HEK293 (cell line): Measurements from ENCODE around the gene OR7A17.

ENCODE experiments used
- ATF2 ChIP-seq: fragments of 450-650 bp; formaldehyde crosslinking; IDR thresholded peaks from 2 replicates; pipeline ENCODE4 v1.5.1; 2016; ENCODE audit warnings: missing biosample characterization, missing genetic modification characterization, low read depth
- CTCF ChIP-seq: fragments of 450-650 bp; formaldehyde crosslinking; IDR thresholded peaks from 2 replicates; pipeline ENCODE4 v1.5.1; 2016; ENCODE audit warnings: missing biosample characterization, missing genetic modification characterization
- PRDM4 ChIP-seq: fragments of 450-650 bp; formaldehyde crosslinking; IDR thresholded peaks from 2 replicates; pipeline ENCODE4 v1.5.1; 2017; ENCODE audit warnings: missing biosample characterization, missing genetic modification characterization
- TSHZ1 ChIP-seq: fragments of 450-650 bp; formaldehyde crosslinking; IDR thresholded peaks from 2 replicates; pipeline ENCODE4 v1.5.1; 2016; ENCODE audit warnings: missing biosample characterization, missing genetic modification characterization, borderline replicate concordance
- ZFP37 ChIP-seq: fragments of 450-650 bp; formaldehyde crosslinking; IDR thresholded peaks from 2 replicates; pipeline ENCODE4 v1.5.1; 2016; ENCODE audit warnings: missing biosample characterization, missing genetic modification characterization
- ZNF114 ChIP-seq: fragments of 450-650 bp; formaldehyde crosslinking; IDR thresholded peaks from 2 replicates; pipeline ENCODE4 v1.5.0; 2017; ENCODE audit warnings: missing biosample characterization, missing genetic modification characterization
- ZNF174 ChIP-seq: fragments of 450-650 bp; formaldehyde crosslinking; IDR thresholded peaks from 2 replicates; pipeline ENCODE4 v1.5.0; 2017; ENCODE audit warnings: missing biosample characterization, mild to moderate bottlenecking, missing genetic modification characterization
- ZNF274 ChIP-seq, 2 experiments: fragments of 200-500 bp in 1 of 2; fragments of 450-650 bp in 1 of 2; sonication (Bioruptor generic) in 1 of 2; formaldehyde crosslinking in 1 of 2; IDR thresholded peaks; 2 replicates each; pipeline versions ENCODE4 v1.5.1 to v1.6.1; 2014 to 2016; ENCODE audit warnings: borderline replicate concordance in 1 of 2, inconsistent platforms in 1 of 2, low read length in 1 of 2, missing biosample characterization in 1 of 2, missing genetic modification characterization in 1 of 2
- ZNF292 ChIP-seq: fragments of 450-650 bp; formaldehyde crosslinking; IDR thresholded peaks from 2 replicates; pipeline ENCODE4 v1.5.1; 2016; ENCODE audit warnings: low read depth, missing biosample characterization, missing genetic modification characterization, borderline replicate concordance
- ZNF341 ChIP-seq: fragments of 450-650 bp; formaldehyde crosslinking; IDR thresholded peaks from 2 replicates; pipeline ENCODE4; 2016; ENCODE audit warnings: low read depth, missing biosample characterization, missing genetic modification characterization
- ZNF398 ChIP-seq: fragments of 450-650 bp; formaldehyde crosslinking; IDR thresholded peaks from 2 replicates; pipeline ENCODE4 v1.5.1; 2017; ENCODE audit warnings: missing biosample characterization, missing genetic modification characterization
- ZSCAN16 ChIP-seq: fragments of 450-650 bp; formaldehyde crosslinking; IDR thresholded peaks from 2 replicates; pipeline ENCODE4 v1.5.1; 2016; ENCODE audit warnings: missing biosample characterization, missing genetic modification characterization

GRCh38 chr19:14835011-14835410 lies 50.9 kb downstream of the OR7A17 start, which contains the start of the genes OR7A5 and OR7C1:
- no peak for TF ChIP-seq ZFP37 (tag by site-specific recombination)
- no peak for TF ChIP-seq ZNF398
- no peak for TF ChIP-seq ZNF341
- TF ChIP-seq ZSCAN16 (tag by site-specific recombination) = no peak
- TF ChIP-seq TSHZ1 (tag by site-specific recombination) = no peak
- no peak for TF ChIP-seq PRDM4 (tag by site-specific recombination)
- TF ChIP-seq CTCF (tag by site-specific recombination) = no peak
- TF ChIP-seq ZNF174 = no peak
- TF ChIP-seq ATF2 (tag by site-specific recombination) = no peak
- TF ChIP-seq ZNF114 (tag by site-specific recombination) = no peak
- no peak for TF ChIP-seq ZNF274 (IDR thresholded peaks at IDR 0.05; ENCODE audit: low read length)
- TF ChIP-seq ZNF274 (tag by site-specific recombination; IDR thresholded peaks at IDR 0.05; ENCODE audit: borderline replicate concordance) = no peak
- TF ChIP-seq ZNF292 = no peak
